DND-41 (cell line): Measurements from ENCODE around the gene ZBTB34.
"Not testable (repeated sequence)": the region's sequence is repeated elsewhere in the genome, so short reads cannot be mapped to it uniquely, and the experiment has no call there.

Source experiments
- ATAC-seq: fragments of 200-7000 bp; cut with Tn5 transposase; 3 replicates; pipeline ENCODE4 v1.9.1; 2021; ENCODE audit warnings: low read depth; ENCODE audit not compliant: insufficient read depth
- DNase-seq: peaks from one replicate; pipeline ENCODE4 v3.0.0-alpha.2; 2020
- H2AFZ ChIP-seq: 2 replicates; pipeline ENCODE4 v1.6.0; 2012; ENCODE audit warnings: low read depth, low read length
- H3K27ac ChIP-seq: 2 replicates; pipeline ENCODE4 v1.5.1; 2012; ENCODE audit warnings: low read length, inconsistent platforms
- H3K27me3 ChIP-seq: fragments of 200-600 bp; sonication (generic); 2 replicates; pipeline ENCODE4 v1.6.0; 2012; ENCODE audit warnings: low read length, mild to moderate bottlenecking, inconsistent platforms; ENCODE audit not compliant: insufficient read depth, poor library complexity
- H3K36me3 ChIP-seq: 2 replicates; pipeline ENCODE4 v1.5.1; 2012; ENCODE audit warnings: low read length, inconsistent platforms; ENCODE audit not compliant: insufficient read depth
- H3K4me1 ChIP-seq: 2 replicates; pipeline ENCODE4 v1.5.1; 2012; ENCODE audit warnings: mild to moderate bottlenecking, low read length; ENCODE audit not compliant: insufficient read depth
- H3K4me2 ChIP-seq: 2 replicates; pipeline ENCODE4 v1.6.0; 2012; ENCODE audit warnings: mild to moderate bottlenecking, moderate library complexity, low read length, inconsistent platforms; ENCODE audit not compliant: insufficient read depth
- H3K4me3 ChIP-seq, 2 experiments: fragments of 200-600 bp in 1 of 2; shearing (Covaris generic) in 1 of 2; 2 replicates each; pipeline ENCODE4 v1.5.1; 2012 to 2016; ENCODE audit warnings: inconsistent platforms in 2 of 2, low read length in 2 of 2, mild to moderate bottlenecking in 2 of 2, low read depth in 1 of 2, moderate library complexity in 1 of 2
- H3K79me2 ChIP-seq: 2 replicates; pipeline ENCODE4 v1.6.0; 2012; ENCODE audit warnings: low read length, inconsistent platforms; ENCODE audit not compliant: insufficient read depth
- H3K9ac ChIP-seq: 2 replicates; pipeline ENCODE4 v1.6.0; 2012; ENCODE audit warnings: low read depth, mild to moderate bottlenecking, inconsistent platforms, low read length, moderate library complexity
- H3K9me3 ChIP-seq: 2 replicates; pipeline ENCODE4 v1.5.1; 2012; ENCODE audit warnings: low read length, moderate library complexity, mild to moderate bottlenecking, inconsistent platforms; ENCODE audit not compliant: insufficient read depth, severe bottlenecking
- H4K20me1 ChIP-seq: 2 replicates; pipeline ENCODE4 v1.6.0; 2012; ENCODE audit warnings: low read length; ENCODE audit not compliant: insufficient read depth
- EZH2 ChIP-seq: IDR thresholded peaks from 3 replicates; pipeline ENCODE4 v1.6.1; 2012; ENCODE audit warnings: borderline replicate concordance, low read depth, mild to moderate bottlenecking, moderate library complexity, low read length, inconsistent platforms; ENCODE audit not compliant: severe bottlenecking
- TF ChIP-seq, protein P1 (sequence below): IDR thresholded peaks from 2 replicates; pipeline ENCODE4 v1.5.1; 2012; ENCODE audit warnings: borderline replicate concordance, low read length, moderate library complexity, mild to moderate bottlenecking; ENCODE audit not compliant: poor library complexity, severe bottlenecking; ENCODE audit errors: extremely low read depth

ZBTB34 gene

DNA sequence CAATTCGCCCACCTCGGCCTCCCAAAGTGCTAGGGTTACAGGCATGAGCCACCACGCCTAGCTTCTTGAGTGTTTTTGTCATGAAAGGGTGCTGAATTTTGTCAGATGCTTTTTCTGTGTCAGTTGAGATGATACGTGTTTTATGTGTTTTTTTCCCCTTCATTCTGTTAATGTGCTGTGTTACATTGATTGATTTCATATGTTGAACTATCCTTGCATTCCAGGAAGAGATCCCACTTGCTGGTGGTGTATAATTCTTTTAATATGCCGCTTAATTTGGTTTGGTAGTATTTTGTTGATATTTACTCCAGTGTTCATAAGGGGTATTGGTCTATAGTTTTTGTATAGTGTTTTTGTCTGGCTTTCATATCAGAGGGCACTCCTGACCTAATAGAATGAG, 42.0 kb upstream of the ZBTB34 start:
- H3K9me3 ChIP-seq = peaks cover 24% of the 10 kb centered on the region
- H3K27me3 ChIP-seq = no peaks in the 10 kb centered on the region
- DNase-seq (no peak), ATAC-seq (no peak)
- TF ChIP-seq, protein P1, sequence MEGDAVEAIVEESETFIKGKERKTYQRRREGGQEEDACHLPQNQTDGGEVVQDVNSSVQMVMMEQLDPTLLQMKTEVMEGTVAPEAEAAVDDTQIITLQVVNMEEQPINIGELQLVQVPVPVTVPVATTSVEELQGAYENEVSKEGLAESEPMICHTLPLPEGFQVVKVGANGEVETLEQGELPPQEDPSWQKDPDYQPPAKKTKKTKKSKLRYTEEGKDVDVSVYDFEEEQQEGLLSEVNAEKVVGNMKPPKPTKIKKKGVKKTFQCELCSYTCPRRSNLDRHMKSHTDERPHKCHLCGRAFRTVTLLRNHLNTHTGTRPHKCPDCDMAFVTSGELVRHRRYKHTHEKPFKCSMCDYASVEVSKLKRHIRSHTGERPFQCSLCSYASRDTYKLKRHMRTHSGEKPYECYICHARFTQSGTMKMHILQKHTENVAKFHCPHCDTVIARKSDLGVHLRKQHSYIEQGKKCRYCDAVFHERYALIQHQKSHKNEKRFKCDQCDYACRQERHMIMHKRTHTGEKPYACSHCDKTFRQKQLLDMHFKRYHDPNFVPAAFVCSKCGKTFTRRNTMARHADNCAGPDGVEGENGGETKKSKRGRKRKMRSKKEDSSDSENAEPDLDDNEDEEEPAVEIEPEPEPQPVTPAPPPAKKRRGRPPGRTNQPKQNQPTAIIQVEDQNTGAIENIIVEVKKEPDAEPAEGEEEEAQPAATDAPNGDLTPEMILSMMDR = no peak
- TF ChIP-seq EZH2 = no peak
- H4K20me1 ChIP-seq = peaks cover 3% of the 10 kb centered on the region; the same call in 1 of the 2 replicates
- H3K27ac ChIP-seq = no peak overlapping the region
- no peak overlapping the region for H3K4me2 ChIP-seq
- no peak overlapping the region for H3K4me3 ChIP-seq
- no peak overlapping the region for H2AFZ ChIP-seq
- peaks cover 44% of the 10 kb centered on the region for H3K36me3 ChIP-seq
- peaks cover 55% of the 10 kb centered on the region for H3K79me2 ChIP-seq
- no peak overlapping the region for H3K9ac ChIP-seq
- no peaks in the 10 kb centered on the region for H3K4me1 ChIP-seq

DNA sequence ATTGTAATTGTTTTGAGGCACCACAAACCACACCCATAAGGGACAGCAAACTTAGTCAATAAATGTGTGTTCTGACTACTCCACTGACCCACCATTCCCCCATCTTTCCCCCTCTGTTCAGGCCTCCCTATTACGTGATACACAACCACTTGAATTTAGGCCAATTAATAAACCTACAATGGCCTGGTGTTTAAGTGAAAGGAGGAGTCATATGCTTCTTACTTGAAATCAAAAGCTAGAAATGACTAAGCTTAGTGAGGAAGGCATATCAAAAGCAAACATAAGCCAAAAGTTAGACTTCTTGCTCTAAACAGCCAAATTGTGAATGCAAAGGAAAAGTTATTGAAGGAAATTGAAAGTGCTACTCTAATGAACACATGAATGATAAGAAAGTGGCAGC, 41.0 kb upstream of the ZBTB34 start:
- H3K27me3 ChIP-seq = no peaks in the 10 kb centered on the region
- peaks cover 24% of the 10 kb centered on the region for H3K9me3 ChIP-seq
- H3K36me3 ChIP-seq = peaks cover 37% of the 10 kb centered on the region
- ATAC-seq = no peak
- H2AFZ ChIP-seq = no peak overlapping the region
- DNase-seq = no peak
- peaks cover 3% of the 10 kb centered on the region; the same call in 1 of the 2 replicates for H4K20me1 ChIP-seq
- no peak overlapping the region for H3K9ac ChIP-seq
- no peak overlapping the region for H3K27ac ChIP-seq
- TF ChIP-seq, protein P1 = no peak
- TF ChIP-seq EZH2 = no peak
- H3K4me2 ChIP-seq = no peak overlapping the region
- no peaks in the 10 kb centered on the region for H3K4me1 ChIP-seq
- peaks cover 51% of the 10 kb centered on the region for H3K79me2 ChIP-seq
- H3K4me3 ChIP-seq = no peak overlapping the region

GRCh38 chr9:126822278-126822677, 38.2 kb upstream of the ZBTB34 start:
- H3K79me2 ChIP-seq = peaks cover 41% of the 10 kb centered on the region
- no peak for DNase-seq
- H3K9ac ChIP-seq = no peak overlapping the region
- H4K20me1 ChIP-seq = peaks cover 5% of the 10 kb centered on the region; the same call in 1 of the 2 replicates
- no peak overlapping the region for H3K4me3 ChIP-seq
- TF ChIP-seq, protein P1 = no peak
- TF ChIP-seq EZH2 = no peak
- ATAC-seq = no peak
- no peak overlapping the region for H3K4me2 ChIP-seq
- peaks cover 24% of the 10 kb centered on the region for H3K9me3 ChIP-seq
- H3K4me1 ChIP-seq = no peaks in the 10 kb centered on the region
- H2AFZ ChIP-seq = no peak overlapping the region
- H3K27me3 ChIP-seq = no peaks in the 10 kb centered on the region
- H3K36me3 ChIP-seq = peaks cover 21% of the 10 kb centered on the region
- H3K27ac ChIP-seq = no peak overlapping the region

DNA sequence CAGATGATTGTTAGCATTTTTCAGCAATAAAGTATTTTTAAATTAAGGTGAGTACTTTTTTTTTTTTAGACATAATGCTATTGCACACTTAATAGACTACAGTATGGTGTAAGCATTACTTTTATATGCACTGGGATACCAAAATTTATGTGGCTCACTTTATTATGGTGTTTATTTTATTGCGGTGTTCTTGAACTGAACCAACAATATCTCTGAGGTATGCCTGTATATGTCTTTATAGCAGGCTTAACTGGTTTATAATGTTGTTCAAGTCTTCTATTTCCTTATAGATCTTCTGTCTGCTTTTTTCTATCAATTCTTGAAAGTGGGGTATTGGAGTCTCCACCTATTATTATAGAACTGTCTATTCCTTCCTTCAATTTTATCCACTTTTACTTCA, 37.6 kb upstream of the ZBTB34 start:
- H3K4me2 ChIP-seq = no peak overlapping the region
- H3K79me2 ChIP-seq = peaks cover 39% of the 10 kb centered on the region
- DNase-seq = no peak

DNA sequence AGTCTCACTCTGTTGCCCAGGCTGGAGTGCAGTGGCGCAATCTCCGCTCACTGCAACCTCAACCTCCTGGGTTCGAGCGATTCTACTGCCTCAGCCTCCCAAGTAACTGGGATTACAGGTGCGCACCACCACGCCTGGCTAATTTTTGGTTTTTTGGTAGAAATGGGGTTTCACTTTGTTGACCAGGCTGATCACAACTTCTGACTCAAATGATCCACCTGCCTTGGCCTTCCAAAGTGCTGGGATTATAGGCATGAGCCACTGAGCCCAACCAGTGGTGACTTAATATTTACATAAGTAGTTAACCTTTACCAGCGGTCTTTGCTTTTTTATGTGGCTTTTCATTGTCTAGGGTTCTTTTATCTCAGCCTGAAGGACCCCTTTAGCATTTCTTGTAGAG, 36.4 kb upstream of the ZBTB34 start:
- Histone ChIP-seq H3K9me3 (peaks cover 10% of the 10 kb centered on the region), H3K79me2 (peaks cover 29% of the 10 kb centered on the region; the same call in 1 of the 2 replicates), H3K36me3 (peaks cover 12% of the 10 kb centered on the region)
- H3K27me3 ChIP-seq, H3K4me2 ChIP-seq, H3K9ac ChIP-seq, ATAC-seq, H4K20me1 ChIP-seq, H3K4me3 ChIP-seq, H2AFZ ChIP-seq, H3K4me1 ChIP-seq, H3K27ac ChIP-seq, DNase-seq: not testable (repeated sequence)

More for the DNA sequence above, 37.6 kb upstream of the ZBTB34 start:
- H2AFZ ChIP-seq = no peak overlapping the region
- no peak overlapping the region for H3K9ac ChIP-seq
- TF ChIP-seq EZH2 = no peak
- TF ChIP-seq, protein P1 = no peak
- no peaks in the 10 kb centered on the region for H3K4me1 ChIP-seq
- peaks cover 21% of the 10 kb centered on the region for H3K9me3 ChIP-seq
- no peaks in the 10 kb centered on the region for H3K27me3 ChIP-seq
- H3K36me3 ChIP-seq = peaks cover 21% of the 10 kb centered on the region
- H3K27ac ChIP-seq = no peak overlapping the region
- no peak overlapping the region for H3K4me3 ChIP-seq
- H4K20me1 ChIP-seq = peaks cover 6% of the 10 kb centered on the region; the same call in 1 of the 2 replicates
- no peak for ATAC-seq
